GM18951 (cell line): ENCODE results near the gene NRN1L.
"Not testable (repeated sequence)": the region's sequence is repeated elsewhere in the genome, so short reads cannot be mapped to it uniquely, and the experiment has no call there.

ENCODE experiments used
- POLR2A ChIP-seq: IDR thresholded peaks from 4 replicates; pipeline ENCODE4 v1.6.1; 2011; ENCODE audit warnings: mild to moderate bottlenecking; ENCODE audit not compliant: insufficient read length, insufficient read depth; ENCODE audit errors: extremely low read depth
- in situ Hi-C: fragments of 300-500 bp; cut with MboI; formaldehyde crosslinking; loops from one replicate; pipeline ENCODE4 v1.12.0; 2022; ENCODE audit warnings: low sequenced_read_pairs, mixed read lengths, inconsistent platforms; ENCODE audit not compliant: unreplicated experiment

NRN1L gene

DNA sequence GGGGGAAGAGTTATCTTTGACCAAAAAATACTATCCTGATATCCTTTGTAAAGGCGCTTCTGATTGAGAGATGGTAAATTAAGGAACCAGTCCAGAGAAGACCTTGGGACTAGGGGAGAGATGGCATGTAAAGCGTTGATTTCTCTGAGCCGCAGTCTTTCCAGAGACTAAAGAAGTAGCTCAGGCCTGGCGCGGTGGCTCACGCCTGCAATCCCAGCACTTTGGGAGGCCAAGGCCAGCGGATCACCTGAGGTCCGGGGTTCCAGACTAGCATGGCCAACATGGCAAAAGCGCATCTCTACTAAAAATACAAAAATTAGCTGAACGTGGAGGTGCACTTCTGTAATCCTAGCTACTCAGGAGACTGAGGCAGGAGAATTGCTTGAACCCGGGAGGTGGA, 36.6 kb upstream of the NRN1L start:
- in situ Hi-C loops, result no loop called here
- TF ChIP-seq POLR2A, result no peak

- in situ Hi-C loops, result no loop called here
- TF ChIP-seq POLR2A, result no peak
Observed at GRCh38 chr16:67853670-67854069, 31.0 kb upstream of the NRN1L start.

DNA sequence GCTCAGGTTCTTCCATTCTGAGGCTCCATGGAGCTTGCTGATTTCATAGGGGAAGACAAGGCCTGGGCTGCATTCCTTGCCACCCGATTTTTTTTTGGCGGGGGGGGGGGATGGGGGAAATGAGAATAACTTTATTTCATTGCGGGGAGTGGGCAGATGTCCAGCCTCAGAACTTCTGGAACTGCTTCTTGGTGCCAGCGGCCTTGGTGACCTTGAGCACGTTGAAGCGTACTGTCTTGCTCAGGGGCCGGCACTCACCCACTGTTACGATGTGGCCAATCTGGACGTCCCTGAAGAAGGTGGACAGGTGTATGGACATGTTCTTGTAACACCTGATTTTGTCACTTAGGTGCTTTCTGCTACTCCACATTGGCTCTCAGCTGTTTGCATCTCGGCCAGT, 28.9 kb upstream of the NRN1L start:
- TF ChIP-seq POLR2A, result no peak
- in situ Hi-C loops, result no loop called here

GRCh38 chr16:67856927-67857546, 27.6 kb upstream of the NRN1L start:
- TF ChIP-seq POLR2A, result no peak
- in situ Hi-C loops, result no loop called here

DNA sequence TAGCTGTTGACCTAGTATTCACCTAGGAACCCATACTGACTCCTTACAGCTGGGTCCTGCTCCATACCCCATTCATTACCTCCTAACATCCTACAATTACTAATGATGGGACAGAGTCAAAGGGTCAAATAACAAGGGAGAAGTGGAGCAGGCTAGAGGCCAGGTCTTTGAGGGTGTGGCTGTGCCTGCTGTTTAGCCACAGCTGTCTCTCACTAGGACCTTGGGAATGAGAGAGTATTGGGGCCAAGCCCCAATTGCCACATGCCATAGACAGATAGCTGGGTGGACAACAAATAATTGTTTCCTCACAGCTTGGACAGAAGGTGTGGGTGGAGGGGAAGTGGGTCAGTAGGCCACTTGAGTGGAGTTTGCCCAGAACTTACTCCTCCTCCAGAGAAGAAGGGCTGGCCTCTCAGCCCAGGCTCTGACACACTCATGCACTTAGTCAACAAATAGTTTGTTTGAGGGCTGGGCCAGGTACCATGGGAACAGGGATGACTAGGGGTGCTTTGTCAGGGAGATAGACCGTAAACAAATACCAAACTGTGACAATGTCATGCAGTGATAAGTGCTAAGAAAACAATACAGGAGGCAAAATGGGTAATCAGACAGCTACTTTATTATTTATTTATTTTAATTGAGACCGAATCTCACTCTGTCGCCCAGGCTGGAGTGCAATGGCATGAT, 27.0 kb upstream of the NRN1L start:
- no peak for TF ChIP-seq POLR2A
- in situ Hi-C loops, result no loop called here

- in situ Hi-C loops, result no loop called here
- TF ChIP-seq POLR2A, result no peak
Observed at GRCh38 chr16:67858500-67858899, 26.2 kb upstream of the NRN1L start.

- in situ Hi-C loops, result no loop called here
- no peak for TF ChIP-seq POLR2A
Observed at GRCh38 chr16:67860589-67861398, 23.9 kb upstream of the NRN1L start.

GRCh38 chr16:67861877-67862276, 22.8 kb upstream of the NRN1L start:
- in situ Hi-C loops, result no loop called here
- TF ChIP-seq POLR2A, result no peak

DNA sequence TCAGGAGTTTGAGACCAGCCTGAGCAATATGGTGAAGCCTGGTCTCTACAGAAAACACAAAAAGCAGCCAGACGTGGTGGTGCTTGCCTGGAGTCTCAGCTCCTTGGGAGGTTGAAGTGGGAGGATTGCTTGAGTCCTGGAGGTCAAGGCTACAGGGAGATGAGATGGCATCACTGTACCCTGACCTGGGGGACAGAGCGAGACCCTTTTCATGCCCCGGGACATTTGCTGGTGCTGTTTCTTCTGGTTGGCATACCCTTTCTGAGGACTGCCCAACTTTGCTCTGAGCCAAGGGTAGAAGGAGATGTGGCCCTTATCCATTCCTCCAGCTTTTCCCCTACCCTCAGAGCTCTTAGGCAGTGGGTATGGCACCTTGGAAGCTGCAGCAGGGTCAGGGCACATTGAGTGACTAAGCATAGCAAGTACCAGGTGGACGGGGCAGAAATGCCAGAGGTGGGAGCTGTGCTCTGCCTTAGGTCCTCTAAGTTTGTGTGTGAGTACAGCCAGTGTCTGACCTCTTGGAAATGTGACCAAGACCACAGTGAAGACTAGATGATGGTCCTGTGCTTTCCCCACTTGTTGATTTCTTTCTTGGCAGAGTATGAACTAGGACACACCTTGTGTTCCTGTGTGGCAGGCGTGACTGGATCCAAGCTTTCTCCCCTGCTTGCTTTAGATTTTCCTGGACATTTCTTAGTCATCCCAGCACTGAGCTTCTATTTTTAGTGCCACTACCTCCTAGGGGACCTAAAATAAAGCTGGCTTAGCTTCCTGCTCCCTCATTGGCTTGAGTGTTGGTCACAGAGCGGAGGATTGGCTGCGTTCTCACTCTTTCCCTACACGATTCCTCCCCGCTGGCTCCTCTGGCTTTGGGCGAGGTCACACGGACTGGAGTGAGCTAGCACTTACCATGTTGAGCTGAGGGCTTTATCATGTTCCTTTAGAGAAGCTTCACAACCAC, 21.8 kb upstream of the NRN1L start:
- in situ Hi-C loops, result no loop called here
- no peak for TF ChIP-seq POLR2A

DNA sequence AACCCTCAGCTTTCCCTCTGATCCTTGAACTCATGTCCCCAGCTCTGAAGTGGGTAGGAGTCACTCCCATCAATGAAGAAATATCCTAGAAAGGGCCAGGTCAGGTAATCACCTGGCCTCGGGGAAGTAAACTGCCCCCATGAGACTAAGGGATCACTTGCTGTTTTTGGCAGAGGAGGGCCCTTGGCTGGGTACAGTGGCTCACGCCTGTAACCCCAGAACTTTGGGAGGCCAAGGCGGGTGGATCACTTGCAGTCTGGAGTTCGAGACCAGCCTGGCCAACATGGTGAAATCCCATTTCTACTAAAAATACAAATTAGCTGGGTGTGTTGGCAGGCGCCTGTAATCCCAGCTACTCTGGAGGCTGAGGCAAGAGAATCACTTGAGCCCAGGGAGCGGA, 20.6 kb upstream of the NRN1L start:
- in situ Hi-C loops, result not testable (repeated sequence)

- in situ Hi-C loops, result no loop called here
- no peak for TF ChIP-seq POLR2A
Observed at GRCh38 chr16:67864594-67864993, 20.1 kb upstream of the NRN1L start.

GRCh38 chr16:67865318-67865717, 19.4 kb upstream of the NRN1L start:
- in situ Hi-C loops, result no loop called here
- TF ChIP-seq POLR2A, result no peak

DNA sequence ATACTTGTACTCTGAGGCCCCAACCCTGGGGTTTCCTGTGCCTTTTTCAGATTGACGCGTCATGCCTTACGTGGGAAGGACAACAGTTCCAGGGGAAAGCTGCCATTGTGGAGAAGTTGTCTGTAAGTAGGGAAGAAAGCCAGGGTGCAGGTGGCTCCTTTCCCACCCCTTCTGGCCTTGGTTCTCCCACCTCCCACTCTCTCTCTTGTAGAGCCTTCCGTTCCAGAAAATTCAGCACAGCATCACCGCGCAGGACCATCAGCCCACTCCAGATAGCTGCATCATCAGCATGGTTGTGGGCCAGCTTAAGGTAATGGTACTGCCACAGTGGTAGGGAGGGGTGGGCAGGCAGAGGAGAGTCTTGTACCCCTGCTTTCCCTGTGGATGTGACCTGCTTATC, 16.4 kb upstream of the NRN1L start:
- TF ChIP-seq POLR2A, result no peak
- in situ Hi-C loops, result no loop called here
